ENCODE measurements around the gene MAGEA3. TPM values are rescaled to one million over a fixed set of nuclear protein-coding genes. Genes with fewer than 3 reads are reported as not detected.

MAGEA3 gene
- total RNA-seq, 1 experiment from 2014 or later: not detected

- intact Hi-C loops (cut with micrococcal nuclease; ENCODE audit: unreplicated experiment): no loop called here
- DNase-seq (ENCODE audit: low spot score): no peak
- CTCF ChIA-PET: no interaction called here
- no peak for TF ChIP-seq EZH2 (IDR thresholded peaks at IDR 0.05; ENCODE audit: borderline replicate concordance, low read depth, low read length, poor library complexity, severe bottlenecking)
- TF ChIP-seq CTCF (conservative IDR thresholded peaks at IDR 0.05; ENCODE audit: low read depth, low read length): no peak
- Histone ChIP-seq H3K4me3 (ENCODE audit: low read depth, low read length, poor library complexity, severe bottlenecking) (no peak overlapping the region), H3K27me3 (replicated peaks; ENCODE audit: insufficient read depth, low read depth, low read length, poor library complexity) (peaks cover 8% of the 10 kb centered on the region), H3K4me1 (ENCODE audit: insufficient read depth, low read length, poor library complexity, severe bottlenecking) (no peaks in the 10 kb centered on the region), H3K36me3 (ENCODE audit: insufficient read depth, low read length, poor library complexity, severe bottlenecking) (no peaks in the 10 kb centered on the region), H3K9me3 (ENCODE audit: low read depth, low read length, poor library complexity, severe bottlenecking) (no peaks in the 10 kb centered on the region), H3K27ac (ENCODE audit: low read depth, low read length, poor library complexity, severe bottlenecking) (no peak overlapping the region)
- POLR2A ChIA-PET (ENCODE audit: low non-redundant PET): no interaction called here
- BruUV-seq (replicated peaks): no TSS peak
Measured at GRCh38 chrX:152656890-152657289, 41.7 kb upstream of the MAGEA3 start.

GRCh38 chrX:152658302-152658701 is 40.3 kb upstream of the MAGEA3 start:
- no peak overlapping the region for H3K4me3 ChIP-seq (ENCODE audit: low read depth, low read length, poor library complexity, severe bottlenecking)

GRCh38 chrX:152663086-152663485 is 35.5 kb upstream of the MAGEA3 start:
- ChIA-PET CTCF (no interaction called here), POLR2A (ENCODE audit: low non-redundant PET) (no interaction called here)
- intact Hi-C loops (cut with micrococcal nuclease; ENCODE audit: unreplicated experiment): no loop called here
- Histone ChIP-seq H3K4me3 (ENCODE audit: low read depth, low read length, poor library complexity, severe bottlenecking) (no peak overlapping the region), H3K36me3 (ENCODE audit: insufficient read depth, low read length, poor library complexity, severe bottlenecking) (no peaks in the 10 kb centered on the region), H3K4me1 (ENCODE audit: insufficient read depth, low read length, poor library complexity, severe bottlenecking) (no peaks in the 10 kb centered on the region), H3K27me3 (replicated peaks; ENCODE audit: insufficient read depth, low read depth, low read length, poor library complexity) (no peaks in the 10 kb centered on the region), H3K27ac (ENCODE audit: low read depth, low read length, poor library complexity, severe bottlenecking) (no peak overlapping the region), H3K9me3 (ENCODE audit: low read depth, low read length, poor library complexity, severe bottlenecking) (no peaks in the 10 kb centered on the region)
- no peak for TF ChIP-seq CTCF (conservative IDR thresholded peaks at IDR 0.05; ENCODE audit: low read depth, low read length)
- TF ChIP-seq EZH2 (IDR thresholded peaks at IDR 0.05; ENCODE audit: borderline replicate concordance, low read depth, low read length, poor library complexity, severe bottlenecking): no peak
- DNase-seq (ENCODE audit: low spot score): no peak
- no TSS peak for BruUV-seq (replicated peaks)

More at GRCh38 chrX:152658302-152658701, 40.3 kb upstream of the MAGEA3 start:
- H3K9me3 ChIP-seq (ENCODE audit: low read depth, low read length, poor library complexity, severe bottlenecking): no peaks in the 10 kb centered on the region
- DNase-seq (ENCODE audit: low spot score): no peak
- H3K27ac ChIP-seq (ENCODE audit: low read depth, low read length, poor library complexity, severe bottlenecking): no peak overlapping the region
- no TSS peak for BruUV-seq (replicated peaks)
- POLR2A ChIA-PET (ENCODE audit: low non-redundant PET): no interaction called here
- H3K4me1 ChIP-seq (ENCODE audit: insufficient read depth, low read length, poor library complexity, severe bottlenecking): no peaks in the 10 kb centered on the region
- peak; percentile 35; the same call in 1 of the 2 replicates for TF ChIP-seq CTCF (conservative IDR thresholded peaks at IDR 0.05; ENCODE audit: low read depth, low read length)
- no peak for TF ChIP-seq EZH2 (IDR thresholded peaks at IDR 0.05; ENCODE audit: borderline replicate concordance, low read depth, low read length, poor library complexity, severe bottlenecking)
- CTCF ChIA-PET: no interaction called here
- no peaks in the 10 kb centered on the region for H3K36me3 ChIP-seq (ENCODE audit: insufficient read depth, low read length, poor library complexity, severe bottlenecking)
- H3K27me3 ChIP-seq (replicated peaks; ENCODE audit: insufficient read depth, low read depth, low read length, poor library complexity): peaks cover 8% of the 10 kb centered on the region
- intact Hi-C loops (cut with micrococcal nuclease; ENCODE audit: unreplicated experiment): no loop called here

Measured in A673 (cell line).